Measurements from ENCODE around the gene MCF2L. TPM values are rescaled to one million over a fixed set of nuclear protein-coding genes. Genes with fewer than 3 reads are reported as not detected.

Gene MCF2L
- total and polyA plus RNA-seq, 12 donors = 29.6 to 99.8 (median 45.3) TPM

DNA sequence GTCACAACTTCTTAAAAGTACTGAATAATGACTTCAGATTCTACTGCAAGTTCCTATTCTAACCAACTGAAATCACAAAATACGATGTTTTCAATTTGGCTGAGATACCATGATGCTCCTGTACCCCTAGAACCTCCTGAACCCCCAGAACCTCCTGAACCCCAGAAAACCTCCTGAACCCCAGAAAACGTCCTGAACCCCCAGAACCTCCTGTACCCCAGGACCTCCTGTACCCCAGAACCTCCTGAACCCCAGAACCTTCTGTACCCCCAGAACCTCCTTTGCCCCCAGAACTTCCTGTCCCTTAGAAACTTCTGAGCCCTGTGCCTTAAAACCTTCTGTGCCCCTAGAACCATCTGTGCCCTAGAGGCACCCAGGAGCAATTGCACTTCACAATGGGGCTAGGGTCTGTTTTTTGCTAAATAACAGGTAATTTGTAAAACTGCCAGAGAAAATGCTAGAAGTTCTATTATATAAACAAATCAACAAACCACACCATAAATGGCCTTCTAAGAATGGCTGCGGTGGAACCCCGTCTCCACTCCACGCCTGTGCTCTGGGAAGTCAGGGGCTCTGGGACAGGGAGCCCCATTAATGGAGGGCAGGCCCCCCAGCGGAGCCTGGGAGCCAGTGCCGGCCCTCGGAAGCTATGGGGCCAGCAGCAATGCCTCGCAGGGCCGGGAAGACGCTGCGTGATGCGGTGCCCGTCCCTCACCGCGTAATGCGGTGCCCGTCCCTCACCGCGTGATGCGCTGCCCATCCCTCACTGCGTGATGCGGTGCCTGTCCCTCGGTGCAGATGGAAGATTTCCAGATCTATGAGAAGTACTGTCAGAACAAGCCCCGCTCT lies 115.3 kb downstream of the MCF2L start:
- intact Hi-C loops (cut with DNase I) = no loop called here

DNA sequence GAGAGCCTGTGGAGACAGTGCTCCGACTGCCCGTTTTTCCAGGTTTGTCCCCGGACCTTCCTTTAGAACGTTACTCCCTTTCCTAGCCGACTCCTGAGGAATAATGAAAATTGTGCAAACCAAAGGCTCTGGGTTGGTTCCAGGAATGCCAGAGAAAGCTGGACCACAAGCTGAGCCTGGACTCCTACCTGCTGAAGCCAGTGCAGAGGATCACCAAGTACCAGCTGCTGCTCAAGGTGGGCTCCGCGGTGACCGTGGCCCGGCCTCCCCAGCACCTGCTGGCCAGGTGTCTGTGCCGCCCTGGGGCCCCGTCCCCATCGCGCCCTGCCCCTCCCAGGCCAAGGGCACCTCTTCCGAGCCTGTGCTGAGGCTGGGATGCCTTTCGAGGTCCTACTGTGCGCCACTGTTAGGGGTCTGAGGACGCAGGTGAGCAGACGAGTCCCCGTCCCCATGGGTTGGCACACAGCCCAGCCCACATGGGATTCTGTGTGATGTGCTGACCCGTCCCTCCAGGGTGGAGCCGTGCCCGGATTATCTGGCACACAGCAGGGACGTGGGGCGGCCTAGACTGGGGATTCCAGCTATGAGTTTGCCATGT lies 116.0 kb downstream of the MCF2L start:
- no peaks in the 10 kb centered on the region for H3K27me3 ChIP-seq
- TF ChIP-seq, protein P1, sequence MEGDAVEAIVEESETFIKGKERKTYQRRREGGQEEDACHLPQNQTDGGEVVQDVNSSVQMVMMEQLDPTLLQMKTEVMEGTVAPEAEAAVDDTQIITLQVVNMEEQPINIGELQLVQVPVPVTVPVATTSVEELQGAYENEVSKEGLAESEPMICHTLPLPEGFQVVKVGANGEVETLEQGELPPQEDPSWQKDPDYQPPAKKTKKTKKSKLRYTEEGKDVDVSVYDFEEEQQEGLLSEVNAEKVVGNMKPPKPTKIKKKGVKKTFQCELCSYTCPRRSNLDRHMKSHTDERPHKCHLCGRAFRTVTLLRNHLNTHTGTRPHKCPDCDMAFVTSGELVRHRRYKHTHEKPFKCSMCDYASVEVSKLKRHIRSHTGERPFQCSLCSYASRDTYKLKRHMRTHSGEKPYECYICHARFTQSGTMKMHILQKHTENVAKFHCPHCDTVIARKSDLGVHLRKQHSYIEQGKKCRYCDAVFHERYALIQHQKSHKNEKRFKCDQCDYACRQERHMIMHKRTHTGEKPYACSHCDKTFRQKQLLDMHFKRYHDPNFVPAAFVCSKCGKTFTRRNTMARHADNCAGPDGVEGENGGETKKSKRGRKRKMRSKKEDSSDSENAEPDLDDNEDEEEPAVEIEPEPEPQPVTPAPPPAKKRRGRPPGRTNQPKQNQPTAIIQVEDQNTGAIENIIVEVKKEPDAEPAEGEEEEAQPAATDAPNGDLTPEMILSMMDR (IDR thresholded peaks at IDR 0.05) = no peak
- intact Hi-C loops (cut with DNase I) = no loop called here
- peaks cover 0 to 93% (median 4%) of the 10 kb centered on the region in 9 donors for H3K36me3 ChIP-seq
- no peak overlapping the region for H3K27ac ChIP-seq
- peak in 1 of 2 donors; percentile 13 for DNase-seq
- H3K4me1 ChIP-seq = peaks cover 0 to 12% (median 0%) of the 10 kb centered on the region in 9 donors
- H3K9me3 ChIP-seq = no peaks in the 10 kb centered on the region
- 91 to 92% methylated on average over 24 of the region's 24 CpGs for WGBS, 2 donors
- no peak overlapping the region for H3K4me3 ChIP-seq
- no peak for ATAC-seq

More for the DNA sequence above, 115.3 kb downstream of the MCF2L start:
- Histone ChIP-seq H3K4me3 (no peak overlapping the region), H3K27ac (peak overlapping the region in 3 of 10 donors; percentile 21 to 47 (median 23)), H3K9me3 (no peaks in the 10 kb centered on the region), H3K4me1 (peaks cover 0 to 13% (median 0%) of the 10 kb centered on the region in 9 donors), H3K36me3 (peaks cover 0 to 88% (median 4%) of the 10 kb centered on the region in 9 donors), H3K27me3 (no peaks in the 10 kb centered on the region)
- 93 to 95% methylated on average over 25 of the region's 25 CpGs for WGBS, 2 donors
- ATAC-seq (no peak), DNase-seq (peak in 1 of 2 donors; percentile 13)
- TF ChIP-seq, protein P1 (IDR thresholded peaks at IDR 0.05) = no peak

DNA sequence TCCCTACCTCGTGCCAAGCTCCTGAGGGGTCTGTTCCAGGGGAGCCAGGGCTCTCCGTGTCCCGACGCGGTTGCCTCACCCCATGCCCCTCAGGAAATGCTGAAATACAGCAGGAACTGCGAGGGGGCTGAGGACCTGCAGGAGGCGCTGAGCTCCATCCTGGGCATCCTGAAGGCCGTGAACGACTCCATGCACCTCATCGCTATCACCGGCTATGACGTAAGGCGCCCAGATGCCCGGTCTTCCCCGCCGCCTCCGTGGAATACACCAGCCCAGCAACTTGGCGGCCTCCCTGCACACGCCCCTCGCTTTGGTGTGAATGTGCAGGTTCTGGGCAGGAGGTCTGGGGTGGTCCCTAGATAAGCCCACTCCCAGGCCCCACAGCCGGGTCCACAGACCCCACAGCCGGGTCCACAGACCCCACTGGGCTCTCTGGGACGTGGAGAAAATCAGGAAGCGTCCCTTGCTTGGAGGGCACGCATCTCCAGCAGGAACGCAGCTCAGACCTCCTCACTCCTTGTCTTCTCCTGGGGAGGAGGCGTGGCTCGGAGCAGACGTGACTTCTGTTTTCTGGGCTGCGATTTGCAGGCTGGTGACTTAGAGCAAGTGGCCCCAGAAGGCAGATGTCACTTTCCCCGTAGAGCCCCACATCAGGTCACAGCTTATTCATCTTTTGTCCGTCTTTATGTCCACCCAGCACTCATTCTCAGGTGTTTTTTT lies 117.2 kb downstream of the MCF2L start:
- H3K36me3 ChIP-seq = peaks cover 0 to 95% (median 4%) of the 10 kb centered on the region in 9 donors
- TF ChIP-seq, protein P1 (IDR thresholded peaks at IDR 0.05) = no peak
- no peaks in the 10 kb centered on the region for H3K27me3 ChIP-seq
- peaks cover 0 to 12% (median 0%) of the 10 kb centered on the region in 9 donors for H3K4me1 ChIP-seq
- H3K9me3 ChIP-seq = no peaks in the 10 kb centered on the region
- ATAC-seq = no peak
- peak in 1 of 2 donors; percentile 7 for DNase-seq
- 84 to 87% methylated on average over 32 of the region's 32 CpGs for WGBS, 2 donors
- intact Hi-C loops (cut with DNase I) = no loop called here
- no peak overlapping the region for H3K27ac ChIP-seq
- H3K4me3 ChIP-seq = no peak overlapping the region
